Tibial nerve (tissue), 4 donors: ENCODE results near the gene TRIM9.
A peak's percentile ranks its signal among the peaks of the same experiment; 100 is the strongest.

ENCODE experiments used
- EP300 ChIP-seq, 2 donors: sonication (generic); formaldehyde crosslinking; IDR thresholded peaks; one replicate each; pipeline ENCODE4 v1.6.1; 2017; ENCODE audit warnings: antibody characterized with exemption in 2 of 2, mild to moderate bottlenecking in 1 of 2
- POLR2A ChIP-seq, 2 donors: fragments of 450-650 bp; IDR thresholded peaks; one replicate each; pipeline ENCODE4 v1.6.1; 2017; ENCODE audit warnings: antibody characterized with exemption in 2 of 2, mild to moderate bottlenecking in 2 of 2, moderate library complexity in 2 of 2
- TF ChIP-seq, protein P1 (sequence below), 5 experiments: fragments of 200-600 bp in 3 of 5; fragments of 450-650 bp in 2 of 5; sonication (generic) in 3 of 5; IDR thresholded peaks; one replicate each; pipeline ENCODE4 v1.5.1; 2016 to 2019; ENCODE audit warnings: antibody characterized with exemption in 5 of 5, mild to moderate bottlenecking in 3 of 5, moderate library complexity in 2 of 5

- TF ChIP-seq, protein P1, sequence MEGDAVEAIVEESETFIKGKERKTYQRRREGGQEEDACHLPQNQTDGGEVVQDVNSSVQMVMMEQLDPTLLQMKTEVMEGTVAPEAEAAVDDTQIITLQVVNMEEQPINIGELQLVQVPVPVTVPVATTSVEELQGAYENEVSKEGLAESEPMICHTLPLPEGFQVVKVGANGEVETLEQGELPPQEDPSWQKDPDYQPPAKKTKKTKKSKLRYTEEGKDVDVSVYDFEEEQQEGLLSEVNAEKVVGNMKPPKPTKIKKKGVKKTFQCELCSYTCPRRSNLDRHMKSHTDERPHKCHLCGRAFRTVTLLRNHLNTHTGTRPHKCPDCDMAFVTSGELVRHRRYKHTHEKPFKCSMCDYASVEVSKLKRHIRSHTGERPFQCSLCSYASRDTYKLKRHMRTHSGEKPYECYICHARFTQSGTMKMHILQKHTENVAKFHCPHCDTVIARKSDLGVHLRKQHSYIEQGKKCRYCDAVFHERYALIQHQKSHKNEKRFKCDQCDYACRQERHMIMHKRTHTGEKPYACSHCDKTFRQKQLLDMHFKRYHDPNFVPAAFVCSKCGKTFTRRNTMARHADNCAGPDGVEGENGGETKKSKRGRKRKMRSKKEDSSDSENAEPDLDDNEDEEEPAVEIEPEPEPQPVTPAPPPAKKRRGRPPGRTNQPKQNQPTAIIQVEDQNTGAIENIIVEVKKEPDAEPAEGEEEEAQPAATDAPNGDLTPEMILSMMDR (IDR thresholded peaks at IDR 0.05), result no peak
- no peak for TF ChIP-seq POLR2A (IDR thresholded peaks at IDR 0.05)
- TF ChIP-seq EP300 (IDR thresholded peaks at IDR 0.05), result peak in 1 of 2 donors; percentile 55
These were observed 88.1 kb downstream of the TRIM9 start for GRCh38 chr14:51006781-51007211.
